ENCODE measurements around the gene CHEK1. TPM values are rescaled to one million over a fixed set of nuclear protein-coding genes. Genes with fewer than 3 reads are reported as not detected.

The CHEK1 gene
- 13.1 and 20.6 TPM in 2 replicates for total RNA-seq

DNA sequence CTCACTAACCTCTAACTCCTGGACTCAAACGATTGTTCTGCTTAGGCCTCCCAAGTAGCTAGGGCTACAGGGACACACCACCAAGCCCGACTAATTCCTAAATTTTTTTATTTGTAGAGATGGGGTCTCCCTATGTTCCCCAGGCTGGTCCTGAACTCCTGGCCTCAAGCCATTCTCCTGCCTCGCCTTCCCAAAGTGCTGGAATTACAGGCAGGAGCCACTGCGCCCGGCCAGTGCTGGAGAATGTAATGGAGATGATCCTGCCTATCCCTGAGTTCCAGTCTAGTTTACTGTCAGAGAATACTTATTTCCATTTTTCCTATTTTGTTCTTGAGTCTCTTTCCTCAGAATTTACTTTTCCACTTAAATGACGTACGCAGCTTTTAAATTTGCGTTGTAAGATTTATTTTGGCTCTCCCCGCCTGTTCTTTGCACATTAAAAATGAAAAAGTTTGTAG lies at the start of gene CHEK1:
Gene CHEK1, plus strand, starts transcription at position 408 of the 458 bp plus-strand sequence. CDS start 1,606 bp downstream, outside the sequence.

DNA sequence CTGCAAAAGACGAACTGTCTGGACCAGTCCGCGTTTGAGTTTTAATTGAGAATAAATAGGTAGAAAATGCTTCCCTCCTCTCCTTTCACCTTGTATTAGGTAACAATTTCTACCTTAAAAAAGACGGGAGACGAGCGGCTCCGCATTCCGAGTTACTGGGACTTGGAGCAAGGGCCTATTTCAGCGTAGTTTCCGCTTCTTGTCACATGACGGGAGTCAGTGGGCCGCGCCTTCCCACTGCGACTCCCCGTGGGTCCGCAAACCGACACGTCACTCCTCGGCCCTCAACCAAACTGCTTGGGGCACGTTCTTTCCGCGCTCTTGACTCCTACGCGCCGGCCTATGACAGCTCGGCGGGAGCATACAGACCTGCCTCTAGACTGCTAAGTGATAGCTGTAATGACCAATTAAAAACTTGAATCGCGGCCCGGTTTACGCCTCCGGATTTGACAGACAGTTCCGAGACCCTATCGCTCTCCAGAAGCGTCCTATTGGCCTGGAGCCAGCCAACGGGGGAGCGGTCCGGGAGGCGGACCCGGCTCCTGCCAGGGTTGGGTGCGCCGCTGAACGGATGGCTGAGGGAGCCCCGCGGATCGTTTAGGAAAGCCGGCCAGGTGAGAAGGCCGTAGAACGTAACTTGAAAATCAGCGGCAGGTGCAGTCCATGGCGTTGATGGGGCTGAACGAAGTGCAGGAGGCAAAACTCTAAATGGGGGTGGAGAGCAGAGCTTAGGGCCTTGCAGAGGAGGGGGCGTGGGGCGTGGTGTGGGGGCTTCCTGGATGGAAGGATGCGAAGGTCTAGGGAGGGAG lies 32.5 kb upstream of the CHEK1 start, which contains the start of gene STT3A:
Gene STT3A, plus strand, starts transcription at position 548 of the 809 bp plus-strand sequence. CDS start 3,064 bp downstream, outside the sequence.

DNA sequence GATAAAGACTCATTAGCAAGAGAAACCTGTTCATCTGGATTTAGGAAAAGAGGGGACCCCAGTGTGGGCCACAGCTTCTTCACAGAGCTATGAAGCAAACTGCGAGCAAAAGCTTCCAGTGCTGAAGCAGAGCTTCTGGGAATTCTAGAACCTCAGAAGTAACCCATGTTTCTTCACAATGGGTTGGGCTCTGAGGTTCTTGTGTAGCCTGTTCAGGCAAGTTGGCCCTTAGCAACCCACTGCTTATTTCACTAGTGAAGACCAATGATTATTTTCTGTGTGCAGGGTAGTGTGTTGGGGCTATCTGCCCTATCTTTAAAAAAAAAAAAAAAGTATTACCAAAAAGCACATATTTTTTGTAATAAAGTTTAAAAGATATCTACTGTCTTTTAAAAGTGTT lies 55.8 kb downstream of the CHEK1 start, which contains the start of gene ACRV1:
Gene ACRV1, minus strand, starts transcription at position 101 of the 400 bp plus-strand sequence. Its CDS starts 67 bp downstream, at position 34.

Other genes with a start within 250 kb of the CHEK1 start
- gene FEZ1, start 128.9 kb upstream of the CHEK1 start, total RNA-seq: 91.4 and 92.7 TPM in 2 replicates
- 96.2 and 98.4 TPM in 2 replicates for gene EI24, start 55.7 kb upstream of the CHEK1 start, total RNA-seq
- gene STT3A, start 32.3 kb upstream of the CHEK1 start, total RNA-seq: 330 and 353 TPM in 2 replicates
- not detected in 2 replicates for gene ACRV1, start 55.7 kb downstream of the CHEK1 start, total RNA-seq
- gene PATE1, start 121.1 kb downstream of the CHEK1 start, total RNA-seq: not detected in 2 replicates
- gene PATE2, start 153.7 kb downstream of the CHEK1 start, total RNA-seq: 0.20 TPM in 1 of 2 replicates, not detected in the other
- not detected in 2 replicates for gene PATE3, start 163.0 kb downstream of the CHEK1 start, total RNA-seq
- gene PATE4, start 208.2 kb downstream of the CHEK1 start, total RNA-seq: not detected in 2 replicates

All from smooth muscle cell of the pulmonary artery (primary cell).